Measurements from ENCODE around the gene GALNT11.

The GALNT11 gene

DNA sequence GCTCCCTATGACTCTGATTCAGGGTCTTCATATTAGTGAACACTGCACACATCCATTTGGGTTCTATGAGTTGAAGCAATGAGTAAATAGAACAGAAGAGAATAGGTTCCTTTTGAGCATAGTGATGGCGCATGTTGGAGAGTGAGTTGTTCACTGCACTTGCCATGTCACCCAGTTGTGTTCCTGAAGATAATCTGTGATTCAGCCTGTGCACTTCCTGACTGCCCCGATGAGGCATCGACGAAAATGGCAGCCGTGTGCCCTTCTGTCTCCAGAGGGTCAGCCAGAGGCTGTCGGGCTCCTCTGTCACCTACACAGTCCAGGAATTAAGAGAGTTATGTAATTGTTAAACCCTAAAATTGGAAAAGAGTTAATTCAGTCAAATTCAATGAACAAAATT, 94.7 kb downstream of the GALNT11 start:
- DNase-seq (ENCODE audit: low spot score), result no peak

DNA sequence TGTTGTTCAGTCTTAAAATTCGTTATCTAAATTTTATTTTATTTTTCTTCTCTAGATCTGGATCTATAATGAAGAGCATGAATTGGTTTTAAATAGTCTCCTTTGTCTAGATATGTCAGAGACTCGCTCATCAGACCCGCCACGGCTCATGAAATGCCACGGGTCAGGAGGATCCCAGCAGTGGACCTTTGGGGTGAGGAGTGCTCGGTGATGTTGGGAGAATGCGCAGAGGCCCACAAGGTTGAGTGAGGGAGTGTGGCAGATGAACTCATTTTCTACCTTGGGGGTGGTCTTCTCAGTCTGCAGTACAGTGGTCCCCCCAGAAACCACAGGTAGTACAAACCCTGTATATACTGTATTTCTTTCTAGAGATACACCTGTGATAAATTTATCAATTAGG, 95.3 kb downstream of the GALNT11 start:
- no peak for DNase-seq (ENCODE audit: low spot score)

DNA sequence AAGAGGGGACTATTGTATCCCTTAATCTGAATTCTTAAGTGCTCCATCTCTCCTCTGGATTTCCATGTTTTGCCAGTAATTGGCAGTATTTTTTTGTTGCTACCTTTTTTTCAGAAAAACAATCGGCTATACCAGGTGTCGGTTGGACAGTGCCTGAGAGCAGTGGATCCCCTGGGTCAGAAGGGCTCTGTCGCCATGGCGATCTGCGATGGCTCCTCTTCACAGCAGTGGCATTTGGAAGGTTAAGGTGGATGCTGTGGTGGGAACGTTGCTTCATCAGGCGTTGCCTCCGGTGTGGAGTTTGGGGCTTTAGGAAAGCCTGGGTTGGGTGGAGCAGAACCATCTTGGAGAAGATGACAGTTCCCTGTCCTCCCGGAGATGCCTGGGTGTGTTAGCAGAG, 96.0 kb downstream of the GALNT11 start:
- no peak for DNase-seq (ENCODE audit: low spot score)

DNA sequence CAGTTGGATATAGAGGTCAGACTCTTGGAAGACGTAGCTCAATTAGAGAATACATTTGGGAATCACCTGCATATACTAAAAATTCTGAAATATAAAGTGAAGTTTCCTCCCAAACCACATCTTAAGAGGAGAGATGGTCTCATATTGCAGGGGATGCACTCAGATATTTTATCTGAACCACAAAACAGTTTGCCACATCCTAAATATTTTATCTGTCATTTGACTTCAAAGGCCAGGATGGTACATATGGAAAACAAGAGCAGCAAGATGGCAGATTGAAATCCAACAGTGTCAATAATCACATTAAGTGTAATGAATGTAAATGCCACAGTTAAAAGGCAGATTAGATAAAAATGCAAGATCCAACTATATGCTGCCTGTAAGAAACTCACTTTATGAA, 97.1 kb downstream of the GALNT11 start:
- no peak for DNase-seq (ENCODE audit: low spot score)

DNA sequence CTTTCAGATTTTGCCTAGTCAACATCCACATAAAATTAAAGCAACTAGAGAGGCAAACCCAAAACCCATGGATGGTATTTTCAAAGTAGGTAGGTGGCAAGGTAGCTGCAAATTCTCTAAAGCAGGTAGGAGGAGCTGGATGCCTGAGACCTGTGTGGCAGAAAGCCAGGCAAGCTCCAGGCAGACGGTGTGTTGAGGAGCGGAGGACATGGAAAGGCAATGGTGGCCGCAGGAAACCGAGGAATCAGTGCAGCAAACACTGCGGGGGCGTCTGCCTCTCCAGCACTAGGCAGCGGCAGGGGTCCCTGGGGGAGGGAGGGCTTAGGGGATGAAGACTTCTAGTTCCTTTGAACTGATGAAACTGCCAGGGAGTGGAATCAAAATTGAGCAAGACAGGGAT, 101.3 kb downstream of the GALNT11 start:
- DNase-seq (ENCODE audit: low spot score), result no peak

DNA sequence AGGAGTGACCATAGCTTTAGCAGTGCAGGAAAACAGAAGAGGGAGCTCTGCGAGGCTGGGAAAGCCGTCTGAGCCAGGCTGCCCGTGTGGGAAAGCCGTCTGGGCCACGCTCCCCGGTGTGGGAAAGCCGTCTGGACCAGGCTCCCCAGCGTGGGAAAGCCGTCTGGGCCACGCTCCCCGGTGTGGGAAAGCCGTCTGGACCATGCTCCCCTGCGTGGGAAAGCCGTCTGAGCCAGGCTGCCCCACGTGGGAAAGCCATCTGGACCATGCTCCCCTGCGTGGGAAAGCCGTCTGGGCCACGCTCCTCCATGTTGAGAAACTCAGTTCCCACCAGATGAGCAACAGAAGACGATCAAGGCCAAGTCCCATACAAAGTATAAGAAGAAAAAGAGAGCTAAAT, 101.8 kb downstream of the GALNT11 start:
- DNase-seq (ENCODE audit: low spot score), result no peak

DNA sequence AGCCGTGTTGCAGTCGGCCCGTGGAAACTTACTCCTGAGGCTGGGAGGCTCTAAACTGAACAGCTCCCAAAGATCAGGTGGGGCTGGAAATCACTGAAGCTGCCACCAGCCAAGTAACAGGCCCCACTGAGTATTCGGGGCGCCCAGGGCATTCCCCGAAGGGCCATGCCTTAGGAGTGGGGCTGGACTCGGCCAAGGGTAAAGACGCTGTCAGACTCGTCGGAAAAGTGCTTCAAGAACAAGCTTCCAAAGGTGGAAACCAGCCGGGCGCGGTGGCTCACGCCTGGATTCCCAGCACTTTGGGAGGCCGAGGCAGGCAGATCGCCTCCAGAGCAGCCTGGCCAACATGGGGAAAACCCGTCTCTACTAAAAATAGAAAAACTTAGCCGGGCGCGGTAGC, 102.8 kb downstream of the GALNT11 start:
- DNase-seq (ENCODE audit: low spot score), result no peak

DNA sequence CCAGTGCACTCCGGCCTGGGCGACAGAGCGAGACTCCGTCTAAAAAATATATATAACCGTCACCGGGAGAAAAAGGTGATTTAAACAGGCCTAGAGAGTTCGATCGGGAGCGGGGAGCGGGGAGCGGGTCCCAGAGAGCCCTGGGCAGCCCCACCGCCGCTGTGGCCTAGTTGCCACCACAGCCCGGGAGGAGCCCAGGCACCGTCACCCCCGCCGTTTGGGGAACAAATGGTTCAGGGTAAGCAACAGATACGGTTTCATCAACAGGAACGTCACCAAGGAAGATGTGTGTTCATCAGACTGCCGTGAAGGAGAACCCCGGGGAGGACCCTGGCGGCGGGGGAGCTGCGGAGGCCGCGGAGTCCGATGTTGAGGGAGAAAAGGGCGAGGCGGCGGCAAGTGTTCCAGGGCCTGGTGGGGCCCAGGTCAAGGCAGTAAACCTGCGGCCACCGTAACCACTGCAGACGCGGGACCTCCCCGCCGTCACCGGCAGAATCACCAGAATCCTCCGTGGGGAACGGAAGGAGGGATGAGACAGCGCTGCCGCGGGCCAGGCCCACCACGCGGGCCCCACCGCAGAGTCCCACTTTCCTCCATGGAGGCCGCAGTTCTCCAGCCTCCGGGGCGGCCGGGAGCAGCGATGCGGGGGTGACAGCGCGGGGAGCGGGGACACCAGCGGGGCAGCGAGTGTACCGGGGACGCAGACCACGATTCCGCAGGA, 103.4 kb downstream of the GALNT11 start:
- no peak for DNase-seq (ENCODE audit: low spot score)

DNA sequence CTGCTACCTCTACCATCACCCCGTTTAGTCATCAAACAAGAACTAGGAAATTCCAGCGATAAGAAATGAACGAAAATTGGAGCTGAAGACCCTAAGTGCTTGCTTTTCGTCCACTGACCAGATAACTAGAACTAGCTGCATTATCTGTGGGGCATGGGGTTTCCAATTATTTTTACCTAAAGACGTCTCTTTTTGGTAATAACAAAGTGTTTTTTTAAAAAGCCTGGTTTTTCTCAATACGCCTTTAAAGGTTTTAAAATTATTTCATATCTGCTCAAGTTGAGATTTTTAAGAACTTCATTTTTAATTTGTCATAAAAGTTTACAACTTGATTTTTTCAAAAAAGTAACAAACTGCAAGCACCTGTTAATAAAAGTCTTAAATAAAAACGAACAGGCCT, 104.2 kb downstream of the GALNT11 start:
- no peak for DNase-seq (ENCODE audit: low spot score)

DNA sequence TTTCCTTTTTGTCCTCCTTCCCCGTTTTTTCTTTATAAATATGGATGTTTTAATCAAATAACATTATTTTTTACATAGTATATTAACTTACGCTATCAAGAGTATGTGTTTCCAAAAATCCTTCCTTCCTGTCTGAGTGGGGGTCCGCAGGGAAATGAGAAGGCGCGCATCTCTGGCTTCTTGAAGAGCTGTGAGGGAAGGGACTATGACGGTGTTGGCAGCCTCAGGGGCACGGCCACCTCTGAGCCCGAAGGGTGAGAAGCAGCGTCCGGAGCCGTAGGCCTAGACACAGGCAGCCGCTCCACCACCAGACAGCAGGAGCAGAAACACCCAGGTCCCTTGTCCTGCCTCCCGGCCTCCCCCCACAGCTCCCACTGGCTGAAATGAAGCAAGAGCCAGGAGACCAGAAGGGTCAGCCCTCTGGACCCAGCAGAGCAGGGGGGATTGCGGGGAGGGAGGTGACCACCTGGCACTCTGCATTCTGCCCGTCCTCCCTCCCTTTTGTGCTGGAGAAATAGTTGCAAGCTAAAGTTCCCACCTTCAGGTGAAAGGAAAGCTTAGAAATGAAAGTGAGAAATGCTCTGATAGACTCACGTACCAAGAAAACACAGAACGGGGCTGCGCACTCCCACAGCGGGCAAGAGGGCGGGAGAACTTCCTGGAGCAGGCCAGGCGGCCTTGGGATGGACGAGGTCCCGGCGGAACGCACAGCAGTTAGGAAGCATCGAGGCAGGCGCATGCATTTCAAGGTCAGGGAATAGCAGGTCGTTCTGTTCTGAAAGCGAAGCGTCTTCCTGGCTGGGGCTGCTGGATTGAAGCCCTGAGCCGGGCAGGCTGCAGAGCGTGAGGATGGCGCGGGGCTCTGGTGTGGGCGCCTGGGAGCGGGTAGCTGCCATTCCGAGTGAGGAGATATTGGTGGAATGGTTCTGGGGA, 105.5 kb downstream of the GALNT11 start:
- no peak for DNase-seq (ENCODE audit: low spot score)

DNA sequence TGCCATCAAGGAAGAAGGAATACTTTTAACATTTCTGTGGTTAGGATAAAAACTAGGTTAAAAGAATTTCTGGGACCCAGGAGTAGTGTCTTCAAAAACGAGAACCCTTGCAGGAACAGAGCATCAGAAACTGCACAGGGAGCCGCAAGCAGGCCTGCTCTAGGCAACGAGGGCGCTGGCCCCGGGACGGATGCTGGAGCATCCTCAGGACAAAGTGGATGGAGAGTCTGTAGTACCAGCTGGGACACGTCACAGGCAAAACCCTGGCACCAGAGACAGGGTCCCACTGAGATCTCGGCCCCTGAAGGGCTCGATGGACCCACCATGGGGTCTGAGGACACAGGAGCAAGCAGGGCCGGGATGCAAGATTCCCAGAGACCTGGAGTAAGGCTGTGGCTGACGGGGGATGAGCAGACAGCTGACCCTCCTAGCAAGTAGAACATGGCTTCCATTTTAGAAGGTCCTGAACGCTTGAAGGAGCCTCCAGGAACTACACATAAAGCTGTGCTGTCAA, 106.6 kb downstream of the GALNT11 start:
- DNase-seq (ENCODE audit: low spot score), result no peak

DNA sequence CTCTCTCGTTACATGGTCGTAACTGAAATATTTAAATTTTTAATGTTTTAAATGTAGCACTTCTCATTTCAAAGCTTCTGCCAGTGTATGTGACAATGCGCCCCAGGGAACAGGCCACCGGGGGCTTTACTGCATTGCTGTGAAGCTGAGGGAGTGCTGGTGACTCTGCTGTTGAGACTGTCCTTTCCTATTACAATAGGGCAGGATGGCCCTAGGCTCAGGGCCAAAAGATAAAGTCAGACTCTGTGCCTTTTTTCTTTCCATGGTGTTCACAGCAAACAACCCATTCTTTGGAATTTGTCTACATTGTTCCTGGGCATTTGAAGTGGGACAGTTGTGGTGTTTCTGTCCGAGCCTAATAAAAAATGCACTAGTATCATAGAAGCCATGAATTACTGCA, 107.3 kb downstream of the GALNT11 start:
- no peak for DNase-seq (ENCODE audit: low spot score)

DNA sequence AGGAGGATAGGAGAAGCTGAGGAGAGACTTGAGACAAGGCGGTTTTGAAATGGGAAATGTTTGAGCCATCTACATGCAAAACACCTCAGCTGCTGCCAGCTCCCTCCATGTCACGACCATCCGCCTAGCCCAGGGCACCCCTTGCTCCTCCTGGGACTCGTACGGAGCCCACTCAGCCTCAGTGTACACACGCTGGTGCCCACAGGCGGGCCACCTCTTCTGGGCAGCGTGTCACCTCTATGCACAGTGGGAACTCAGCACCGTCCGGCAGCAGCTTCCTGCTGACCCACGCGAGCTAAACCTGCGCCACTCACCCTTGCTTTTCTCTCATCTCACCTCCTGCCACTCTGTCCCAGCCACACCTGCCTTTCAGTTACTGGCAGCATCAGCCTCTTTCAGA, 108.3 kb downstream of the GALNT11 start:
- no peak for DNase-seq (ENCODE audit: low spot score)

DNA sequence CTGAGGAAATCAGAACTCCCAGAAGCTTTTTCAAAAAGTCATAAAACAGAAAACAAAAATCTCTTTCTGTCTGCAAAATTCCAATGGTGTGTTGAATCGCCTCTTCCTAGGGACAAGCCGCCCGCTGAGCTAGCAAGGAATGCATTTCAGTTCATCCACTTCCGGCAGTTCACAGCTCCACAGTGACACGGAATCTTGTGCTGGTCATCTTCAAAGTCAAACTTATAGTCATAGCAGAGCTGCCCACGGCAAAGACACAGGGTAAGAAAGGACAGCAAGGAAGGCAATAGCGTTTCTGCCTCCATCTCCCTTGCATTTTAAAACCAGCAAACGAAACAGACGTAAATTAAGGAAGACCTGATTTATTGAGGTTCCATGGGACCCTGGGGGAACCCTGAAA, 111.2 kb downstream of the GALNT11 start:
- peak; percentile 26 for DNase-seq (ENCODE audit: low spot score)

DNA sequence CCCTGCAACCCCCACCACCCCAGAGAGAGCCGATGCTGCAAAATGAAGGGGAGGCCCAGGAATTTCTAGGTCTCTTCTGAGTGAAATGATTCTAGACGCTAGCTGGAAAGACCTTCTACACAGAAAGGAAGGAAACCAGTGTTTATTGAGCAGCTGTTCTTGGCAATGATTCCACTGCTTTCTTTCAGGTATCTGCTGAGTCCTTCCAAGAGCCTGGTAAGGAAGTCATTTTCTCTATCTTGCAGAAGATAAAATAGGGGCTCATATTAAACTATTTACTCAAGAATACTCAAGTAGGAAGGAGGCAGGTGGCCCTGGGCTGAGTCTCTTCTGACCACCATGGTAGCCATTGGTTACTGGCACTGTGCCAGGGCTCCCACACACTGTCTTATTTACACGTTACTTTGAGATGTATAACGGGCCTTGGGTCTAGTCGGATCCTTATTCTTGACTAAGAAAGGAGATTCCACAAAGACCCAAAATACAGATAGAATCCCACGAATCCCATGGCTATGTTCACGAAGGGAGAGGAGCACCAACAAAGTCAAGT, 112.1 kb downstream of the GALNT11 start:
- no peak for DNase-seq (ENCODE audit: low spot score)

DNA sequence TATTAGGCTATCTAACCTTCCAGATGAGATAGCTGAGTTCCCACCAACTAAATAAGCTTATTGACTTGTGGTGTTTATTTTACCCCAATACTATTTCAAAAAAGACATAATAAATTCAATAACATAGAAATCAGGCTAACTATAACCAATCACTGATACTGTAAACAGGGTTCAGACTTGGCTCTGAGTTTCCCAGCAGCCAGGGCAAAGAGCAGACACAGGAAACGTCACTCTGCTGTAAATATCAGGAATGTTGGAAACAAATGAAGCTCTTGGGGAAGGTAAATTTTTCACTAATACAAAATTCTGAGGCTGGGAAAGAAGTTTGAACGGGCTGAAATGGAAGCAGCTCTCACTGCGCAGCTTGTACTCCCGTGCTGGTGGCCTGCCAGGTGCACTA, 114.6 kb downstream of the GALNT11 start:
- no peak for DNase-seq (ENCODE audit: low spot score)

DNA sequence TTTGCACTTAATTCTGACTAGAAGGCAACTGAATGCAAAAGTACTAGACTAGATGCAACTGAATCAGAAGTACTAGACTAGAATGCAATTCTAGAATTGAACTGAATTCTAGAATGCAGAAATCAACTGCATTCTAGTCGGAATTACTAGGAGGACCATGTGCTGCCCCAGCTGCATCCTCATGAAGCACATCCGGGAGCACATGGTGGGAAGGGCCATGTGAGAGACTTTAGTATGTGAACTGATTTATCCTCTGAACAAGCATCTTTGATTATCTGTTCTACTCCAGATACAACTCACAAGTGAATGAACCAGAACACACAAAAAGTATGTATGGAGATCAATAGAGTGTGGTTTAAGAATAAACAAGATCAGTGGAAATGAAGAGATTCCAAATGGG, 115.1 kb downstream of the GALNT11 start:
- no peak for DNase-seq (ENCODE audit: low spot score)

DNA sequence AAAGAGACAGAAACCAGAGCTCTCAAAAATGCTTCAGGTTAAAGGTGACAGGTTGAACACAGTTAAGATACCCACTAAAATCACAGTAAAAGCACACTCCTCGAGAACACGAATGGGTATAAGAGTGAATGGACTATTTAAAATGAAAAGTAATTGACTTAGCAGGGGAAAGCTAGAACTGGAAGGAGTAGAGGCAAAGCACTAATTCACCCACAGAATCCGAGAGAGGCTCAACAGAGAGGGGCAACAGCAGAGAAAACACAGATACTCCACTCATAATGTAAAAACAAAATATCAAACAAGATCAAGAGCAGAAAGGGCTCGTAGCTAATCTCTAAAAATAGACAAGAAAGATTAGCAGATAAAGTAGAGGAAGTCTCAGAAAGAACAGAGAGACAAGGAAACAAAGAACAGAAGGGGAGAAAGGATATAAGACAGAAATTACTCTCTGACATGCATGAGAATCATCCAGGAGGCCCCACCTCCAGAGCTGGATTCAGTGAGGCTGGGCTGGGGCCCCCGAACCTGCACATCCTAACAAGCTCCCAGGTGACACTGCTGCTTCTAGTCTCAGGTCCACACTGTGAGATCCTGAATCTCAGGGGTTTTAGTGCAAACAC, 117.6 kb downstream of the GALNT11 start:
- no peak for DNase-seq (ENCODE audit: low spot score)

DNA sequence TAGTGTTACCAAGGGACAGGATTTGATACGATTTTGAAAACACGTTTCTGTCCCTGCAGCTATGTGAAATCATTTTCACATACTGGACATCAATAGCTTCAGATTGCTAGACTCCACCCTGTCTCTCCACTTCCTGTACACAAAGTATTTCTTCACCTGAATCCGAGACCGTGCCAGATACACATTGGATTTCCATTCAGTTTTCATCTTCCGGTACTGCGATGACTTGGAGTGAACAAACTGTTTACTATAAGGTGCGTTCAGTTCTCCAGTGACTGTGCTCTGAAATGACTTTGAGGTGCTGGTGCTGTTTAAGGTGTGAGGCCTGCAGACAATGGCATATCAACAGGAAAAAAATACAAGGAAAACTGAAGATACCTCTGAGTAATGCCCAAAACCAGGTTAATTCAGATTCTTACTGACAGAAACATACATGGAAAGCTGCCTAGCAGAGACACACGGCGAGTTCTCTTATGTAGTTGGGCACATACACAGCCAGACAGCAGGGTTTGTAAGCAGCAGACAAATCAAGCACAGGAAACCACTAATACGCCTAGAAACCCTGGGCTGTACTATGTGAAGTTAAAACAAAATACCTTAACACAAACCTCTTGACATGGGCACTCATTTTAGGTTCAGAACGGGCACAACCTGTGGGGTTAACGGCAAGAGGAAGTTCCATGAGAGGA, 119.2 kb downstream of the GALNT11 start:
- DNase-seq (ENCODE audit: low spot score), result no peak

DNA sequence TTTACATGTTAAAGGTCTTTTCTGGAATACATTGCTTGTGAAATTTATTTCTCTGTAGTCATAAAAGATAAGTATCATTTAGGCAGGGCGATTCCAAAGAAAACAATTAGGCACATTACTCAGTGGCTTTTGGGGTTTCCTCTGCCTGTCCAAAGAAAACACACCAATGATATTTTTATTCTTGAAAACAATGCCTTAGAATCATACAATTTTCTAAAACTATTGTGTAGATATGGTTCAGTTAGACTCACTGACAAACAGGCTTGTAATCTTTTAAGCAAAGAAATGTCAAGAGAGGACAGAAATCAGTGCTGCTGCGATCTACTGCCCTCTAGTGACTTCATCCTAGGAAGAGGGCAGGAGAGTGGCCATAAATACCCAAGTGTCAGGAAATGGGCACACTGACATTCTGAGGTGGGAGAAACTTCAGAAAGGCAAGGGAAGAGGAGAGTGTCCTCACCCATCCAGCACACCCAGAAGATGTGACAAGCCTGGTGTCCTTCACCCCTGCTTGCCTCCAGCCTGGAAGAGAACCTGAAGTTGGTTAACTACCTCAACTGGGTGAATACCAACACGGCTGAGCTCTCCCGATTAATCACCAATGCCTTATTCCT, 120.5 kb downstream of the GALNT11 start:
- peak; percentile 30 for DNase-seq (ENCODE audit: low spot score)

DNA sequence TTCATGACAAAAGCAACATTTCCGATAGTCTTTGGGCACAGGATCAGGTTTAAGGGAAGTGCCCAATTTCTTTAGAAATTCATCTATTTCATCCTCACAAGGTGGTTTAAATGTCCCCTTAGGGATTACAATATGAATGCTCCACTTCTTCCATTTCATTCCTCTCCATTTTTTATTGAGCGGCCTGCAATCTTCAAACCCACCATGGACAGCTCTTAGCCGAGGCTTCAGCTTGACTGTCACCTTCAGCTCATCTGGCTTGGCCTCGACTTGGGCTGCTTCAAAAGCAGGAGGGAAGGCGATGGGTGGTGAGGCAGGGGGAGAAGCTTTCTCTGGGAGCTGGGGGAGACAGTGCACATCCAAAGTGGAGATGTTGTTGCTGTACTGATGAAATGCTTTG, 123.2 kb downstream of the GALNT11 start:
- no peak for DNase-seq (ENCODE audit: low spot score)
